Liver (tissue), 9 donors: Measurements from ENCODE around the gene EPB41L4B. TPM values are rescaled to one million over a fixed set of nuclear protein-coding genes. Genes with fewer than 3 reads are reported as not detected.

Experiments used
- DNase-seq: peaks from one replicate; pipeline ENCODE4 v3.0.0-alpha.2; 2017; ENCODE audit warnings: low spot score
- H3K27ac ChIP-seq, 2 donors: one replicate each; pipeline ENCODE4 v1.7.0; 2013; ENCODE audit warnings: inconsistent platforms in 2 of 2, low read length in 2 of 2, control low read depth in 1 of 2, low read depth in 1 of 2, mild to moderate bottlenecking in 1 of 2
- H3K27me3 ChIP-seq, 4 donors: one replicate each; pipeline versions ENCODE4 v1.6.1 to v1.7.0; 2013; ENCODE audit warnings: low read length in 3 of 4, inconsistent platforms in 1 of 4, mild to moderate bottlenecking in 1 of 4, moderate library complexity in 1 of 4; ENCODE audit not compliant: control insufficient read depth in 4 of 4, insufficient read depth in 4 of 4
- H3K36me3 ChIP-seq, 4 donors: one replicate each; pipeline versions ENCODE4 v1.6.1 to v1.7.0; 2013; ENCODE audit warnings: low read length in 3 of 4, mild to moderate bottlenecking in 3 of 4, low read depth in 1 of 4, moderate library complexity in 1 of 4; ENCODE audit not compliant: control insufficient read depth in 4 of 4, insufficient read depth in 3 of 4
- H3K4me1 ChIP-seq, 4 donors: one replicate each; pipeline versions ENCODE4 v1.6.1 to v1.7.0; 2013; ENCODE audit warnings: low read length in 3 of 4, mild to moderate bottlenecking in 3 of 4, moderate library complexity in 1 of 4; ENCODE audit not compliant: control insufficient read depth in 4 of 4, insufficient read depth in 4 of 4
- H3K4me3 ChIP-seq, 3 donors: one replicate each; pipeline versions ENCODE4 v1.6.1 to v1.7.0; 2013; ENCODE audit warnings: low read length in 3 of 3, control low read depth in 1 of 3, low read depth in 1 of 3, mild to moderate bottlenecking in 1 of 3
- H3K9ac ChIP-seq, 2 donors: one replicate each; pipeline ENCODE4 v1.7.0; 2013; ENCODE audit warnings: low read length in 2 of 2, mild to moderate bottlenecking in 2 of 2, moderate library complexity in 2 of 2, control low read depth in 1 of 2, low read depth in 1 of 2
- H3K9me3 ChIP-seq, 4 donors: one replicate each; pipeline versions ENCODE4 v1.6.1 to v1.7.0; 2013; ENCODE audit warnings: low read length in 3 of 4; ENCODE audit not compliant: control insufficient read depth in 4 of 4
- FOXA1 ChIP-seq: IDR thresholded peaks from 2 replicates; pipeline ENCODE4 v1.6.1; 2016; ENCODE audit warnings: antibody characterized with exemption
- GABPA ChIP-seq, 2 donors: IDR thresholded peaks in 1 of 2; conservative IDR thresholded peaks in 1 of 2; 2 replicates each; pipeline ENCODE4 v1.6.1; 2016; ENCODE audit warnings: antibody characterized with exemption in 2 of 2, mild to moderate bottlenecking in 1 of 2, moderate library complexity in 1 of 2
- HNF4A ChIP-seq, 2 donors: conservative IDR thresholded peaks; 2 replicates each; pipeline ENCODE4 v1.6.1; 2016; ENCODE audit warnings: antibody characterized with exemption in 2 of 2, mild to moderate bottlenecking in 2 of 2
- HNF4G ChIP-seq: IDR thresholded peaks from 2 replicates; pipeline ENCODE4 v1.6.1; 2016; ENCODE audit warnings: antibody characterized with exemption
- RXRA ChIP-seq, 2 donors: IDR thresholded peaks; 2 replicates each; pipeline ENCODE4 v1.6.1; 2017 to 2018; ENCODE audit warnings: antibody characterized with exemption in 2 of 2, mild to moderate bottlenecking in 1 of 2
- WGBS: extraction: QIAGEN DNeasy Blood & Tissue Kit; methylation state at CpG from one replicate; pipeline ENCODE4 v1.1.7; 2013; 5-methylcytosine and 5-hydroxymethylcytosine counted together
- polyA plus RNA-seq, 2 donors: library from polyadenylated mRNA; stranded (reverse) in 1 of 2; unstranded in 1 of 2; fragments of 200-250 nt in 1 of 2; fragments of >200 nt in 1 of 2; fragmentation: Nextera tagmentation in 1 of 2; extraction: Ambion mirVana in 1 of 2; gene quantifications; one replicate each; pipeline versions ENCODE4 v1.2.1 to v1.2.3, GENCODE V29; 2013 to 2015
- total RNA-seq, 2 donors: library from RNA; depleted of rRNA; stranded (reverse); fragments of >200 nt; gene quantifications; one replicate each; pipeline ENCODE4 v1.2.3, GENCODE V29; 2014
- TF ChIP-seq, protein P1 (sequence below): fragments of 150-350 bp; IDR thresholded peaks from 2 replicates; pipeline ENCODE4 v1.5.1; 2017; ENCODE audit warnings: improper control_type of control experiment, low read depth, low read length; ENCODE audit not compliant: missing input control
- TF ChIP-seq, protein P2 (sequence below): IDR thresholded peaks from 2 replicates; pipeline ENCODE4 v1.6.1; 2016; ENCODE audit warnings: antibody characterized with exemption, mild to moderate bottlenecking
- TF ChIP-seq, protein P3 (sequence below): IDR thresholded peaks from 2 replicates; pipeline ENCODE4 v1.6.1; 2016; ENCODE audit warnings: antibody characterized with exemption
- TF ChIP-seq, protein P4 (sequence below): IDR thresholded peaks from 2 replicates; pipeline ENCODE4 v1.6.1; 2016; ENCODE audit warnings: antibody characterized with exemption
- TF ChIP-seq, protein P5 (sequence below): IDR thresholded peaks from 2 replicates; pipeline ENCODE4 v1.6.1; 2016; ENCODE audit warnings: antibody characterized with exemption
- donor health status: healthy.
- donor health status: healthy.
- donor health status: healthy.
- donor health status: healthy.
- donor health status: healthy.

The EPB41L4B gene
- total and polyA plus RNA-seq, 4 donors: 9.9 to 42.6 (median 23.9) TPM

DNA sequence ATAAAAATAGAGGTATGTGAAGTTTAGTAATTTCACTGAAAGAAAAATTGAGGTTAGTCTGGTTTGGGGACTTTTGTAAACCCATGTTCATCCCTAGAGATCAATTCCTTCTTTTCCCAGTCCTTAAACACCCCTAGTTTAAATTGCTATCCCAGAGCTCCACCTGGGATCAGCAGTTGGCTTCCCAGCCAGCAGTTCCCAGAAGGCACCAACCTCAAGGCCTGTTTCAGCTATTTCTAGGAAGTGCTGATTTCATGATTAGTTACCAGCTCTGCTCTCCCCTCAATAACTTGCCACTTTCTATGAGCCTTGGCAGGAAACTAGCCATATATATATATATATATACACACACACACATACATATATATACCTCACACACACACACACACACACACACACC is 30.5 kb downstream of the EPB41L4B start:
- H3K9me3 ChIP-seq: no peaks in the 10 kb centered on the region
- no peak overlapping the region for H3K27ac ChIP-seq
- H3K4me1 ChIP-seq: peaks cover 2 to 19% (median 6%) of the 10 kb centered on the region in 4 donors
- DNase-seq: no peak
- no peak for TF ChIP-seq RXRA (IDR thresholded peaks at IDR 0.05)
- no peaks in the 10 kb centered on the region for H3K36me3 ChIP-seq
- no peak overlapping the region for H3K4me3 ChIP-seq
- no peaks in the 10 kb centered on the region for H3K27me3 ChIP-seq
- H3K9ac ChIP-seq: no peak overlapping the region

DNA sequence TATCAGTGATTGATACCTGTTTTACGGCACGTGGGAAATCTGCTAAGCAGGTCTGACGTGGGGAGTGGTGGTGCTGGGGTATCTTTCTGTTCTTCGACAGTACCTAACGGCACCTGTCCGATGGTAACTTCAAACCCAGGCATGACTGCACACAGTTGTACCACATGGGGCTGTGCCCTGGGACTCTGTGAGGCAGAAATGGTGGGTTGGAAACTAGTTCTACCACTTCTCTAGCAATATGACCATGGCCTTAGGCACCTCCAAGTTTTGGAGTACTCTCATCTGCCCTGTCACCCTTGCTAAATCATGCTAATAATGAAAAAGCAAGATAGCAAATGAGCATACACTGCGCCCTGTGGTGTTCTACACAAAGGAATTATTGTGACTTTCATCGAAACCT is 30.9 kb downstream of the EPB41L4B start:
- Histone ChIP-seq H3K27ac (no peak overlapping the region), H3K9ac (no peak overlapping the region), H3K27me3 (no peaks in the 10 kb centered on the region)

DNA sequence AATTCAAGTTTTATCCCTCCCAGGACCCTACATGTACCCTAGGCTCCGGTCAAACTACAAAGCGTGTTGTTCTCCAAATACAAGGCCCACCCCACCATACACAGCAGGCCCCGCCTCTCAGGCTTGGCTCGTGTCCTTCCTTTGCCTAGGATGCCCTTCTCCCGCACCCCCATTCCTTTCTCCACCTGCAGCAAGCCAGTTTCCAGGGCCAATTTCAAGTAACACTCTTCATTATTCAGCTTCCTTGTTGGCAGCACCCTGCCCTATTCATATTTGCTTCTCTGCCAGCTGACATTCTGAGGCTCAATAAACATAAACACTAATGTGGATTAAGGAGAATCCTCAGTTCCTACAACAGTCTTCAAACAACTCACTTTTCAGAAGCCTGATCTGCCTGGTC is 31.7 kb downstream of the EPB41L4B start:
- no peak for DNase-seq

More for the DNA sequence above, 30.9 kb downstream of the EPB41L4B start:
- H3K4me1 ChIP-seq: peaks cover 0 to 17% (median 3%) of the 10 kb centered on the region in 4 donors
- DNase-seq: no peak
- WGBS: 96% methylated on average over 8 of the region's 8 CpGs
- H3K9me3 ChIP-seq: no peaks in the 10 kb centered on the region
- H3K36me3 ChIP-seq: no peaks in the 10 kb centered on the region
- no peak overlapping the region for H3K4me3 ChIP-seq
- TF ChIP-seq HNF4A (conservative IDR thresholded peaks at IDR 0.05) (no peak), HNF4G (no peak), FOXA1 (no peak), GABPA (IDR thresholded peaks at IDR 0.05 in 1 of 2, conservative IDR thresholded peaks at IDR 0.05 in 1 of 2) (no peak)
- TF ChIP-seq, protein P1, sequence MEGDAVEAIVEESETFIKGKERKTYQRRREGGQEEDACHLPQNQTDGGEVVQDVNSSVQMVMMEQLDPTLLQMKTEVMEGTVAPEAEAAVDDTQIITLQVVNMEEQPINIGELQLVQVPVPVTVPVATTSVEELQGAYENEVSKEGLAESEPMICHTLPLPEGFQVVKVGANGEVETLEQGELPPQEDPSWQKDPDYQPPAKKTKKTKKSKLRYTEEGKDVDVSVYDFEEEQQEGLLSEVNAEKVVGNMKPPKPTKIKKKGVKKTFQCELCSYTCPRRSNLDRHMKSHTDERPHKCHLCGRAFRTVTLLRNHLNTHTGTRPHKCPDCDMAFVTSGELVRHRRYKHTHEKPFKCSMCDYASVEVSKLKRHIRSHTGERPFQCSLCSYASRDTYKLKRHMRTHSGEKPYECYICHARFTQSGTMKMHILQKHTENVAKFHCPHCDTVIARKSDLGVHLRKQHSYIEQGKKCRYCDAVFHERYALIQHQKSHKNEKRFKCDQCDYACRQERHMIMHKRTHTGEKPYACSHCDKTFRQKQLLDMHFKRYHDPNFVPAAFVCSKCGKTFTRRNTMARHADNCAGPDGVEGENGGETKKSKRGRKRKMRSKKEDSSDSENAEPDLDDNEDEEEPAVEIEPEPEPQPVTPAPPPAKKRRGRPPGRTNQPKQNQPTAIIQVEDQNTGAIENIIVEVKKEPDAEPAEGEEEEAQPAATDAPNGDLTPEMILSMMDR: no peak
- TF ChIP-seq, protein P2, sequence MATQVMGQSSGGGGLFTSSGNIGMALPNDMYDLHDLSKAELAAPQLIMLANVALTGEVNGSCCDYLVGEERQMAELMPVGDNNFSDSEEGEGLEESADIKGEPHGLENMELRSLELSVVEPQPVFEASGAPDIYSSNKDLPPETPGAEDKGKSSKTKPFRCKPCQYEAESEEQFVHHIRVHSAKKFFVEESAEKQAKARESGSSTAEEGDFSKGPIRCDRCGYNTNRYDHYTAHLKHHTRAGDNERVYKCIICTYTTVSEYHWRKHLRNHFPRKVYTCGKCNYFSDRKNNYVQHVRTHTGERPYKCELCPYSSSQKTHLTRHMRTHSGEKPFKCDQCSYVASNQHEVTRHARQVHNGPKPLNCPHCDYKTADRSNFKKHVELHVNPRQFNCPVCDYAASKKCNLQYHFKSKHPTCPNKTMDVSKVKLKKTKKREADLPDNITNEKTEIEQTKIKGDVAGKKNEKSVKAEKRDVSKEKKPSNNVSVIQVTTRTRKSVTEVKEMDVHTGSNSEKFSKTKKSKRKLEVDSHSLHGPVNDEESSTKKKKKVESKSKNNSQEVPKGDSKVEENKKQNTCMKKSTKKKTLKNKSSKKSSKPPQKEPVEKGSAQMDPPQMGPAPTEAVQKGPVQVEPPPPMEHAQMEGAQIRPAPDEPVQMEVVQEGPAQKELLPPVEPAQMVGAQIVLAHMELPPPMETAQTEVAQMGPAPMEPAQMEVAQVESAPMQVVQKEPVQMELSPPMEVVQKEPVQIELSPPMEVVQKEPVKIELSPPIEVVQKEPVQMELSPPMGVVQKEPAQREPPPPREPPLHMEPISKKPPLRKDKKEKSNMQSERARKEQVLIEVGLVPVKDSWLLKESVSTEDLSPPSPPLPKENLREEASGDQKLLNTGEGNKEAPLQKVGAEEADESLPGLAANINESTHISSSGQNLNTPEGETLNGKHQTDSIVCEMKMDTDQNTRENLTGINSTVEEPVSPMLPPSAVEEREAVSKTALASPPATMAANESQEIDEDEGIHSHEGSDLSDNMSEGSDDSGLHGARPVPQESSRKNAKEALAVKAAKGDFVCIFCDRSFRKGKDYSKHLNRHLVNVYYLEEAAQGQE: no peak
- TF ChIP-seq, protein P3, sequence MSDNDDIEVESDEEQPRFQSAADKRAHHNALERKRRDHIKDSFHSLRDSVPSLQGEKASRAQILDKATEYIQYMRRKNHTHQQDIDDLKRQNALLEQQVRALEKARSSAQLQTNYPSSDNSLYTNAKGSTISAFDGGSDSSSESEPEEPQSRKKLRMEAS: no peak
- TF ChIP-seq, protein P4, sequence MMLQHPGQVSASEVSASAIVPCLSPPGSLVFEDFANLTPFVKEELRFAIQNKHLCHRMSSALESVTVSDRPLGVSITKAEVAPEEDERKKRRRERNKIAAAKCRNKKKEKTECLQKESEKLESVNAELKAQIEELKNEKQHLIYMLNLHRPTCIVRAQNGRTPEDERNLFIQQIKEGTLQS: no peak

More for the DNA sequence above, 31.7 kb downstream of the EPB41L4B start:
- TF ChIP-seq, protein P4: no peak
- TF ChIP-seq, protein P1: no peak
- TF ChIP-seq, protein P5, sequence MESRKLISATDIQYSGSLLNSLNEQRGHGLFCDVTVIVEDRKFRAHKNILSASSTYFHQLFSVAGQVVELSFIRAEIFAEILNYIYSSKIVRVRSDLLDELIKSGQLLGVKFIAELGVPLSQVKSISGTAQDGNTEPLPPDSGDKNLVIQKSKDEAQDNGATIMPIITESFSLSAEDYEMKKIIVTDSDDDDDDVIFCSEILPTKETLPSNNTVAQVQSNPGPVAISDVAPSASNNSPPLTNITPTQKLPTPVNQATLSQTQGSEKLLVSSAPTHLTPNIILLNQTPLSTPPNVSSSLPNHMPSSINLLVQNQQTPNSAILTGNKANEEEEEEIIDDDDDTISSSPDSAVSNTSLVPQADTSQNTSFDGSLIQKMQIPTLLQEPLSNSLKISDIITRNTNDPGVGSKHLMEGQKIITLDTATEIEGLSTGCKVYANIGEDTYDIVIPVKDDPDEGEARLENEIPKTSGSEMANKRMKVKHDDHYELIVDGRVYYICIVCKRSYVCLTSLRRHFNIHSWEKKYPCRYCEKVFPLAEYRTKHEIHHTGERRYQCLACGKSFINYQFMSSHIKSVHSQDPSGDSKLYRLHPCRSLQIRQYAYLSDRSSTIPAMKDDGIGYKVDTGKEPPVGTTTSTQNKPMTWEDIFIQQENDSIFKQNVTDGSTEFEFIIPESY: no peak
- no peaks in the 10 kb centered on the region for H3K27me3 ChIP-seq
- 88% methylated on average over 5 of the region's 5 CpGs for WGBS
- H3K9ac ChIP-seq: no peak overlapping the region
- no peaks in the 10 kb centered on the region for H3K36me3 ChIP-seq
- H3K9me3 ChIP-seq: no peaks in the 10 kb centered on the region
- no peak overlapping the region for H3K4me3 ChIP-seq
- no peak overlapping the region for H3K27ac ChIP-seq
- peaks cover 0 to 16% (median 3%) of the 10 kb centered on the region in 4 donors for H3K4me1 ChIP-seq
